Liver (tissue), 3 donors: ENCODE data around the gene TACO1.

Source experiments
- CTCF ChIP-seq: fragments of 150-350 bp; IDR thresholded peaks from 2 replicates; pipeline ENCODE4 v1.5.1; 2017; ENCODE audit warnings: improper control_type of control experiment, low read depth, low read length; ENCODE audit not compliant: missing input control
- JUND ChIP-seq, 2 donors: IDR thresholded peaks; 2 replicates each; pipeline ENCODE4 v1.6.1; 2016; ENCODE audit warnings: antibody characterized with exemption in 2 of 2
- MAX ChIP-seq: IDR thresholded peaks from 2 replicates; pipeline ENCODE4 v1.6.1; 2016; ENCODE audit warnings: antibody characterized with exemption
- donor health status: healthy.
- donor health status: healthy.

DNA sequence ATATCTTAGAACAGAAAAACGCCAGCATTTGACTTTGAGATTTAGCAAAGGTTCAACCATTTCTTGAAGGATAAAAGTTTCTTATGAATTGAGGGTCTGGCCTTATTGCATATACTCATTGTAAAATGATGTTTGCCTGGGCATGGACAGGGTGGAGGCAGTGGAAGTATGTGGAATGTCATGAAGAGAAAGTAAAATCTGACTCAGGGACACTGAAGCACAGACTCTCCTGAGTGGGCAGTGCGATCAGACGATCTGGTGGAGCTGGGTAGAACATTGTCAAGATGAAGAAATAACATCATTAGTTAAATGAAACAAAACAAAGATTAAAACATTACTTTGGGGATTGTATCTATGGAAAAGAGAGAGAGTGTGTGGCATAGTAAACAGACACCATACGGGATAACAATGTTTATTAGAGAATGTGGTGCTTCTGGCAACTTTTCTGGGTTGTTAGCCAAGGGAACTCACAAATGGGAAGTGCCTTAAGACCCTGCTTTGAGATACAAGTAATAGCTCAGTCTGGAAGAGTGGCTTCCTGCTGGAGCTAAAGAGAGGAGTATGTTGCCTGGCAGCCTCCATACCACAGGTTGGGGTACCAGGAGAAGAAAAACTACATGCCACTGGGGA lies 26.0 kb downstream of the TACO1 start:
- TF ChIP-seq MAX = no peak
- no peak for TF ChIP-seq CTCF
- no peak for TF ChIP-seq JUND (IDR thresholded peaks at IDR 0.05)
